HG02852 (cell line): Measurements from ENCODE around the gene SELPLG.

ENCODE experiments used
- ATAC-seq: cut with Tn5 transposase; IDR thresholded peaks from one replicate; pipeline ENCODE4 v1.9.1; 2021; ENCODE audit warnings: mild to moderate bottlenecking, moderate library complexity; ENCODE audit not compliant: unreplicated experiment

Gene SELPLG

GRCh38 chr12:108606492-108606891 is 27.2 kb downstream of the SELPLG start:
- ATAC-seq: no peak

GRCh38 chr12:108605690-108606406 is 27.8 kb downstream of the SELPLG start:
- no peak for ATAC-seq

- ATAC-seq: no peak
Measured at GRCh38 chr12:108605000-108605689, 28.5 kb downstream of the SELPLG start.

GRCh38 chr12:108604208-108604941 is 29.3 kb downstream of the SELPLG start:
- no peak for ATAC-seq

GRCh38 chr12:108603743-108604142 is 30.0 kb downstream of the SELPLG start:
- ATAC-seq: no peak

GRCh38 chr12:108602976-108603704 is 30.6 kb downstream of the SELPLG start:
- ATAC-seq: no peak

- no peak for ATAC-seq
Measured at GRCh38 chr12:108602209-108602705, 31.4 kb downstream of the SELPLG start.

- ATAC-seq: no peak
Measured at GRCh38 chr12:108600702-108601007, 33.0 kb downstream of the SELPLG start.

GRCh38 chr12:108599948-108600701 is 33.6 kb downstream of the SELPLG start:
- no peak for ATAC-seq

- ATAC-seq: no peak
Measured at GRCh38 chr12:108599541-108599940, 34.2 kb downstream of the SELPLG start.

GRCh38 chr12:108598553-108599250 is 35.0 kb downstream of the SELPLG start:
- ATAC-seq: no peak

GRCh38 chr12:108597559-108598471 is 35.9 kb downstream of the SELPLG start, which contains the start of gene TMEM119:
Gene TMEM119 (minus strand): TSS chr12:108598084. CDS start chr12:108592383, 5,701 bp downstream.
- no peak for ATAC-seq

GRCh38 chr12:108596854-108597558 is 36.7 kb downstream of the SELPLG start:
- no peak for ATAC-seq

GRCh38 chr12:108595711-108596647 is 37.7 kb downstream of the SELPLG start:
- ATAC-seq: no peak

- no peak for ATAC-seq
Measured at GRCh38 chr12:108594960-108595710, 38.6 kb downstream of the SELPLG start.

- ATAC-seq: no peak
Measured at GRCh38 chr12:108594323-108594903, 39.3 kb downstream of the SELPLG start.
